GM18520 (cell line): ENCODE measurements around the gene IFIT2.
"Not testable (repeated sequence)": the region's sequence is repeated elsewhere in the genome, so short reads cannot be mapped to it uniquely, and the experiment has no call there.

Source experiments
- ATAC-seq: cut with Tn5 transposase; IDR thresholded peaks from one replicate; pipeline ENCODE4 v1.9.1; 2021; ENCODE audit not compliant: unreplicated experiment

Gene IFIT2

GRCh38 chr10:89337484-89337883 is 35.6 kb downstream of the IFIT2 start:
- ATAC-seq, result no peak

DNA sequence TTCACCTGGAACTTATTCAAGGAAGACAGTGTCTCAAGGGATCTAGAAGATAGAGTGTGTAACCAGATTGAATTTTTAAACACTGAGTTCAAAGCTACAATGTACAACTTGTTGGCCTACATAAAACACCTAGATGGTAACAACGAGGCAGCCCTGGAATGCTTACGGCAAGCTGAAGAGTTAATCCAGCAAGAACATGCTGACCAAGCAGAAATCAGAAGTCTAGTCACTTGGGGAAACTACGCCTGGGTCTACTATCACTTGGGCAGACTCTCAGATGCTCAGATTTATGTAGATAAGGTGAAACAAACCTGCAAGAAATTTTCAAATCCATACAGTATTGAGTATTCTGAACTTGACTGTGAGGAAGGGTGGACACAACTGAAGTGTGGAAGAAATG is 36.9 kb downstream of the IFIT2 start:
- no peak for ATAC-seq

DNA sequence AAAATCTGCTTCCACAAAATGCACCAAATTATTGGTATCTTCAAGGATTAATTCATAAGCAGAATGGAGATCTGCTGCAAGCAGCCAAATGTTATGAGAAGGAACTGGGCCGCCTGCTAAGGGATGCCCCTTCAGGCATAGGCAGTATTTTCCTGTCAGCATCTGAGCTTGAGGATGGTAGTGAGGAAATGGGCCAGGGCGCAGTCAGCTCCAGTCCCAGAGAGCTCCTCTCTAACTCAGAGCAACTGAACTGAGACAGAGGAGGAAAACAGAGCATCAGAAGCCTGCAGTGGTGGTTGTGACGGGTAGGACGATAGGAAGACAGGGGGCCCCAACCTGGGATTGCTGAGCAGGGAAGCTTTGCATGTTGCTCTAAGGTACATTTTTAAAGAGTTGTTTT is 38.0 kb downstream of the IFIT2 start:
- ATAC-seq, result no peak

- ATAC-seq, result no peak
These were observed 39.8 kb downstream of the IFIT2 start for GRCh38 chr10:89341649-89342048.

- ATAC-seq, result no peak
These were observed 40.5 kb downstream of the IFIT2 start for GRCh38 chr10:89342206-89342958.

GRCh38 chr10:89343089-89343767 is 41.4 kb downstream of the IFIT2 start:
- ATAC-seq, result no peak

- no peak for ATAC-seq
These were observed 42.3 kb downstream of the IFIT2 start for GRCh38 chr10:89344156-89344555.

- ATAC-seq, result no peak
These were observed 43.6 kb downstream of the IFIT2 start for GRCh38 chr10:89345367-89346000.

DNA sequence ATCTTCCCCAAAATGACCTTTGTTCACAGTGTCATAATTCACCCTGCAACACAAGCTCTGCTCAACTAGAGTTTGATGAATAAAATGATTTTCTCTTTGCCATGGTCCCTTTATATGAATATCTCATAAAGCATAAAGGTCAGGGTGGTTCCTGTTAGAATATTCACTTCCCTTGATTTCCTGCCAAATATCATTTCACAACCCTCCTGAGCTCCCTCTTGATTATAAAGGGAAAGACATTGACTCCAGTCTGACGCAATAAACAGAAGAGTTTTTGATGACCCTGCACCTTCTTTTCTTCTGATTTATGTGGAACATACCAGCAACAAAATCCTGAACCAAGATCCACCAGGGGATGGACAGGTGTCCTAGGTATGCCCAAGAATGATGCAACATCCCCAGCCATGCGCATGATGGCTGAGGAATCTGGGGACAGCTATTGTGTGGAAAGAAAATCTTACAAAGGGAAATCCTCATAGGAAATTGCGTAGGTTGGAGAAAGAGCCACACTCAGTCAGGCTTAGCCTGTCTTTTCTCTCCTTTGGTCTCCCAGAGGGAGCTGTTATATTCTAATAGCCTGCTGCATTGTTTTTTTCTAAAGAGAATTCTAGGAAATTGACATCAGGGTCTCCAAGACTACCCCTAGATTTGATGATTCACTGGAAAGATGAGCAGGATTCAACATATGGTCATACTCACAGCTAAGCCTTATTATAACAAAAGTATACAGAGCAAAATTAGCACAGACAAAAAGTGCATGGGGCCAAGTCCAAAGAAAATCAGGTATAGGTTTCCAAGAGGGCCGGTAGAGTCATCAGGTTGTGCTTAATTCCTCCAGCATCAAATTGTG is 44.8 kb downstream of the IFIT2 start:
- no peak for ATAC-seq

GRCh38 chr10:89347701-89348457 is 46.0 kb downstream of the IFIT2 start:
- no peak for ATAC-seq

GRCh38 chr10:89348481-89348880 is 46.6 kb downstream of the IFIT2 start:
- ATAC-seq, result no peak

- ATAC-seq, result no peak
These were observed 47.1 kb downstream of the IFIT2 start for GRCh38 chr10:89348975-89349374.

DNA sequence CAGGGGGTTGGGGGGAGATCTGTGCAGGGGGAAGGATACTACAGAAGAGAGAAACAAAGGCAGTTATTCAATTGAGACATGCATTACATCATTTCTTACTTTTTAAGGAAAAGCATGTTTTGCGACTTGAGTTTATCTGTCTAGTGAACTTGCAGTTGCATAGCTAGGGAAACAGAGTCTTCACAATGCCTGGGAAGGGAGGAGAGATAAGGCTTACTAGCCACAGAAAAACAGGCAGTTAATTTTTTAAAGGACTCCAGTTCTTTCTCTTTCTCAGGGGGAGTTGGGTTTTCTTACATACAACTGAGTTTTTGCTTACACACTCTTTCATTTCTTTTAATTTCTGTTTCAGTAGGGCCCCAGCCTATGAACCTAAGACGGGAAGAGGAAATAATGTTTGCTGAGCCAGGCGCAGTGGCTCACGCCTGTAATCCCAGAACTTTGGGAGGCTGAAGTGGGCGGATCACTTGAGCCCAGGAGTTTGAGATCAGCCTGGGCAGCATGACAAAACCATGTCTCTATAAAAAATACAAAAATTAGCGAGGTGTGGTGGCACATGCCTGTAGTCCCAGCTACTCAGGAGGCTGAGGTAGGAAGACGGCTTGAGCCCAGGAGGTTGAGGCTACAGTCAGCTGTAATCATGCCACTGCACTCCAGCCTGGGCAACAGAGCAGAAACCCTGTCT is 48.9 kb downstream of the IFIT2 start:
- ATAC-seq, result not testable (repeated sequence)

GRCh38 chr10:89351412-89351779 is 49.5 kb downstream of the IFIT2 start:
- ATAC-seq, result peak; percentile 75

- ATAC-seq, result no peak
These were observed 50.1 kb downstream of the IFIT2 start for GRCh38 chr10:89351780-89352597.

DNA sequence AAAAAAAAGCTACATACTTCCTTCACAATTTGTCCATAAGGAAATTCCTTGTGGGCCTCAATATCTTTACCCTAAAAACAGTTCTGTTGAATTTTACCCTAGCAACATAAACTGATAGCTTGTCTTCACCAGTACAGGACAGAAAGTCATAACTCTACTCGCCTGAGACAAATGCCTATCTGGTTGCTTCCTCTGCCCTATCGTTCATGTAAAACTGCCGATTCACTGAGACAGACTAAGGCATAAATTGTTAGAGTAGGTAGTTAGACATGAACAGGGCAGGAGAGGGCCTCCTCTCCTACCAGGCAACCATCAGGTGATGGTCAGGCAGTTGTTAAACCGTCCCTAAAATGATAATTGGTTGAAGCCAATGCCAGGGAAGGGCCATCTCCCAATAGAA is 51.0 kb downstream of the IFIT2 start:
- no peak for ATAC-seq

DNA sequence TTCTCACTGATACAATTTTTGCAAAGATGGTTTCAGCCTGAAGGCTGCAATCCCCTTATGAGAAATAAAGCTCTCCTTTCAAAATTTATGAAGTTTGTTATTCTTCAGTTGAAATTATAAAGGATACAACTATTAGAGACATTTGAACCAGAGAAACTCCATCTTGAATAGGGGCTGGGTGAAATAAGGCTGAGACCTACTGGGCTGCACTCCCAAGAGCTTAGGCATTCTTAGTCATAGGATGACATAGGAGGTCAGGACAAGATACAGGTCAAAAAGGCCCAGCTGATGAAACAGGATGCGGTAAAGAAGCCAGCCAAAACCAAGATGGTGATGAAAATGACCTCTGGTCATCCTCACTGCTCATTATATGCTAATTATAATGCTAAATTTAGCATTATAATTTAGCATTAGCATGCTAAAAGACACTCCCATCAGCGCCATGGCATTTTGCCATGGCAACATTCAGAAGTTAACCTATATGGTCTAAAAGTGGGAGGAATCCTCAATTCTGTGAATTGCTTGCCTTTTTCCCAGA is 53.6 kb downstream of the IFIT2 start:
- no peak for ATAC-seq

GRCh38 chr10:89357096-89357495 is 55.2 kb downstream of the IFIT2 start:
- ATAC-seq, result no peak

- no peak for ATAC-seq
These were observed 56.1 kb downstream of the IFIT2 start for GRCh38 chr10:89357975-89358374.
